Activated gamma-delta T cell treated with Interleukin-2 at 50 U/mL for 16 hours (primary cell): Measurements from ENCODE around the gene FLNC.

Source experiments
- DNase-seq: peaks from one replicate; pipeline ENCODE4 v3.0.0-alpha.2; 2020

The FLNC gene

GRCh38 chr7:128848289-128849155 lies 18.3 kb downstream of the FLNC start:
- no peak for DNase-seq

DNA sequence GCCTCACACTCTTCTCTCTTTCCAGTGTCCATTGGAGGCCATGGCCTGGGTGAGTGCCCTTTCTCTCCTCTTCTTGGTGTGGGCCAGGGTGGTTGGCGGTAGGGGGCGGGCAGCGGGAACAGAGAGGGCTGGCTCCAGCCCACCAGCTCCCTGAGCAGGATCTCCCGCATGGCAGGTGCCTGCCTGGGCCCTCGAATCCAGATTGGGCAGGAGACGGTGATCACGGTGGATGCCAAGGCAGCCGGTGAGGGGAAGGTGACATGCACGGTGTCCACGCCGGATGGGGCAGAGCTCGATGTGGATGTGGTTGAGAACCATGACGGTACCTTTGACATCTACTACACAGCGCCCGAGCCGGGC lies 18.9 kb downstream of the FLNC start:
- DNase-seq: no peak

GRCh38 chr7:128849804-128850490 lies 19.7 kb downstream of the FLNC start:
- DNase-seq: no peak

GRCh38 chr7:128852537-128853254 lies 22.5 kb downstream of the FLNC start:
- no peak for DNase-seq

- DNase-seq: no peak
Observed at GRCh38 chr7:128853799-128854198, 23.6 kb downstream of the FLNC start.

GRCh38 chr7:128854396-128854795 lies 24.2 kb downstream of the FLNC start:
- no peak for DNase-seq

DNA sequence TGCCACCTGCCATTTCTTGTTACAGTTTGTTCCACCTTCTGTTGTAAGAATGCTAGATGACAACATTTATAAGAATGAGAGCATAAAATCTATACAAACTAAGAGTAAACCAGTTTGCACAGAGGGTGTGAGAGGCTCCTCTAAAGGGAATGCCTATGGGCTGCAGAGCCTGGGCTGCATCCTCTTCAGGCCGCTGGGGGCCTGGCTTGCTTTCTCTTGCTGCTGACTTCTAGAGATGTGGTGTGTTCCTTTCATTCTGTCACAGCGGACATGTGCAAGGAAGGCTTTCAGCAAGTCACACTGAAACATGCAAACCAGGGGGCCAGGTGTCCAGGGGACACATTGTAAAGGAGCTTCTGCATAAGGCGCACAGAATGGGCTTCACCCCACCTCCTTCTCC lies 25.4 kb downstream of the FLNC start:
- DNase-seq: no peak

GRCh38 chr7:128856001-128856718 lies 26.0 kb downstream of the FLNC start:
- DNase-seq: no peak

GRCh38 chr7:128858380-128859231 lies 28.4 kb downstream of the FLNC start:
- DNase-seq: no peak

GRCh38 chr7:128859232-128860157 lies 29.3 kb downstream of the FLNC start:
- DNase-seq: no peak

- no peak for DNase-seq
Observed at GRCh38 chr7:128860158-128861073, 30.2 kb downstream of the FLNC start.

- DNase-seq: no peak
Observed at GRCh38 chr7:128861957-128862570, 31.9 kb downstream of the FLNC start.

DNA sequence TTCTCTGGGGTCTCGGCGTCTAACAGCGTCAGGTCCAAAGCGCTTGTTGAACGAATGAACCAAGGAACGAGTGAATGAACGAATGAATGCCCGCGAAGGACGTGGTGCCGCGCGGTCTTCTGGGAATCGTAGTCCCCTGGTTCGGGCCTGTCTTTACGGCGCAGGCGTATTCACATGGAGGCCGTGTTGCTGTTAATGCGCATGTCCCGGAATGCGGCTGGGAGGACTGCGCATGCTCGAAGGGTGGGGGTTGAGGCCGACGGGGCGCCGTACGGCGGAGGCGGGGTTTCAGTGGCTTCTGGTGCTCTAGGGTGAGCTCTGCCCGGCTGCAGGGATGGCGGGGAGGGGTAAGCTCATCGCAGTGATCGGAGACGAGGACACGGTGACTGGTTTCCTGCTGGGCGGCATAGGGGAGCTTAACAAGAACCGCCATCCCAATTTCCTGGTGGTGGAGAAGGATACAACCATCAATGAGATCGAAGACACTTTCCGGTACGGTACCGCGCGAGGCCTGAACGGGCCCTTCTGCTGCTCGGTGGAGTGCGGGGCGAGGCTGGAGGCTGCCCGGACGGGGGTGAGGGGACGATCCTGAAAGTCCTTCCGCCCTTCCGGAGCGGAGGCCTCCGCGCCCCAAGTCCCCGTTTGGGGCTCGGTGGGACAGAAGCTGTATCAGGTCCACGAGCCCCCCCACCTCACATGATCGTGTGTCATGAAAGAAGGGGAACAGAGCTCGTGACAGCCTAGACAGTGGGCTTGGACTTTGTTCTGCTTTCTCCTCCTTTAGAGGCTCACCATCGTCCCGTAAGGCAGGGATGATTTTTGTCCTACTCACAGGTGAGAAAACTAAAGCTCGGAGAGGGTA lies 32.6 kb downstream of the FLNC start, which contains the start of gene ATP6V1F:
ATP6V1F (plus strand) TSS at position 286 of the 862 bp plus-strand sequence; CDS start at position 335, 49 bp downstream.
- DNase-seq: peak; percentile 99

DNA sequence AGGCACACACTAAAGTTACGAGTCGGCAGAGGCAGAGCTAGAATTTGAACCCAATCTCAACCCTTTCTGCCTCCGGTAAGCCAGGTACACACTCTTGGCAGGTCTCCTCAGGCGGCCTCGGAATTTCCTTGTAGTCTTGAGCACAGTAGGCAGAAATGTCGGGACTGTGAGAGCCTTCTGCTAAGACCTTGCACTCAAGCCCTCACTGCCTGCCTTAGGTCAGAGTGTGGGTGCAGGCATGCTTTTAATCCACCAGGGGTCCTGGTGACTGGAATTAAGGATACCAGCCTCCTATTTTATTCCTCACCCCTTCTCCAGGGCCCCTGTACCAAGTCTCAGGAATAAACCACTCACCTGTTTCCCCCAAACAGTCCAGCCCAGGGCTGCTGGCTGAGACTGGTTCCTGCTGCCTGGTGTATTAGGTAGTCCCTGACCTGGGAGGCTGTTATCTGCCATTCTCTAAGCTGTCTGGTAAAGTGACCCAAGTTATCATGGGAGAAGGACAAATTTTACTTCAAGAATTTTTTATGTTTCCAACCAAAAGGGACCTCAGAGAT lies 33.3 kb downstream of the FLNC start:
- no peak for DNase-seq

GRCh38 chr7:128865303-128865702 lies 35.1 kb downstream of the FLNC start:
- no peak for DNase-seq

DNA sequence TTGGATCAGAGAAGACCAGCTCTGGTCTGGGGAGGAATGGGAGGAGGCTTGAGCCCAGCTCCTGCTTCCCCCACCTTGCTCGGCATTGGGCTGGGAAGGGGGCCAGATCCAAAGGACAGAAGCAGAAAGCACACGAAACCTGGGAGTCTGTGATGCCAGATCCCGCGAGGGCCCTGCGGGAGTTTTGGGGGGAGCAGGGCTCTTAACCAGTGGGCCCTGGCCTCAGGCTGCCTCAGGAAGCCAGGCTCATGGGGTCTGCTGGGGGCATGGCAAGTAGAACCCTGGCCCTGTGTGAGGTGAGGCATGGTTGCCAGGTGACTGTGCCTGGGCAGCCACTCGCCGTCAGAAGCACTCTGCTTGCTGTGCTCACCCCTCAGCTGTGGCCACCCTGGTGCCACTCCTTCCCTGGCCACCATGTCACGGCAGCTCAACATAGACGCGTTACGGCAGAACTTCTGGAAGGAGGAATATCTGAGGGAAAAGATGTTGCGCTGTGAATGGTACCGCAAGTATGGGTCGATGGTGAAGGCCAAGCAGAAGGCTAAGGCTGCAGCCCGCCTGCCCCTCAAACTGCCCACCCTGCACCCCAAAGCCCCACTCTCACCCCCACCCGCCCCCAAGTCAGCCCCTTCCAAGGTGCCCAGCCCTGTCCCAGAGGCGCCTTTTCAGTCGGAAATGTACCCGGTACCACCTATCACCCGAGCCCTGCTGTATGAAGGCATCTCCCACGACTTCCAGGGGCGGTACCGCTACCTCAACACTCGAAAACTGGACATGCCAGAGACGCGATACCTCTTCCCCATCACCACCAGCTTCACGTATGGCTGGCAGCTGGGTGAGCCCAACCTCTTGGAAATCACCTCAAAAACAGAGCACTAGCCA lies 36.0 kb downstream of the FLNC start:
- no peak for DNase-seq

- no peak for DNase-seq
Observed at GRCh38 chr7:128867241-128867640, 37.0 kb downstream of the FLNC start.
